ENCODE measurements around the gene ARHGAP44. TPM values are rescaled to one million over a fixed set of nuclear protein-coding genes. Genes with fewer than 3 reads are reported as not detected.
A peak's percentile ranks its signal among the peaks of the same experiment; 100 is the strongest.

ARHGAP44 gene
- total RNA-seq, 1 donor from 2014 or later, result 5.9 TPM

DNA sequence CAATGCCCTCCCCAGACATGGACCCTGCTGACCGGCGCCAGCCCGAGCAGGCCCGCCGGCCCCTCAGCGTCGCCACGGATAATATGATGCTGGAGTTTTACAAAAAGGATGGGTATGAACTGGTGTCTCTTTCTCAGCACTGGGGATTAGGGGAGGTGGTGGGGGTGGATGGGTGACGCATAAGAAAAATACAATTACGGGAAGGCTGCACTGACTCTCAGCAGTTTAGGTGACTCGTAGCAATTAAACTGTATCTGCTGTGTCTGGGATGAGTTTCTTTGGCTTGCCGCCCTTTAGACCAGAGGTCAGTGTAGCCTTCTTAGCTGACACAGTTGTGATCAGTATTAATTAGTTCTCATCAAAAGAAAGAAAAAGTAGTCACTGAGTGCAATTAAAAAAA is 169.5 kb downstream of the ARHGAP44 start:
- peak; percentile 21 for DNase-seq (ENCODE audit: low read depth)
- H3K27me3 ChIP-seq (ENCODE audit: control insufficient read depth, insufficient read depth, low read length), result no peaks in the 10 kb centered on the region
- H3K36me3 ChIP-seq (ENCODE audit: control insufficient read depth, insufficient read depth, low read length), result no peaks in the 10 kb centered on the region
- no peak overlapping the region for H3K4me3 ChIP-seq (ENCODE audit: low read depth, low read length)
- TF ChIP-seq CTCF (IDR thresholded peaks at IDR 0.05; ENCODE audit: insufficient read depth, low read length, poor library complexity, severe bottlenecking), result no peak

DNA sequence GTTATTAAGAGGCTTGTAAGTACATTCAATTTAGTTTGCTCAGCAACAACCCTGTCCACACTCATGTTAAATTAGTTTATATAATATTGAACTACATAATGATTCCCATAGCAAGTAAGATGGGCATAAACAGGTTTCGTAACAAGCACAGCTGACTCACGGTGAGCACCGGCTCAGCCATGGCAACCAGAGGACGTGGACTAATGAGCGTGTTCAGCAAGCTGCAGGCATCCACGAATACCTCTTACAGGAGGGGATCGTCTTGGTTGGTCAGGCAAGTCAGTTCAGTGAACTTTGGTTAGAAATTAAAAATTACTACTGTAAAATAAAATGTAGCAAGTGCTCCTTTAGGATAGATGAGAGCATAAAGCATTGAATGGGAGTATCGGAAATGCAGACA is 170.1 kb downstream of the ARHGAP44 start:
- TF ChIP-seq CTCF (IDR thresholded peaks at IDR 0.05; ENCODE audit: insufficient read depth, low read length, poor library complexity, severe bottlenecking), result no peak
- Histone ChIP-seq H3K27me3 (ENCODE audit: control insufficient read depth, insufficient read depth, low read length) (no peaks in the 10 kb centered on the region), H3K36me3 (ENCODE audit: control insufficient read depth, insufficient read depth, low read length) (no peaks in the 10 kb centered on the region), H3K4me3 (ENCODE audit: low read depth, low read length) (no peak overlapping the region)
- peak; percentile 77 for DNase-seq (ENCODE audit: low read depth)

GRCh38 chr17:12961655-12962054 is 172.4 kb downstream of the ARHGAP44 start:
- H3K27me3 ChIP-seq (ENCODE audit: control insufficient read depth, insufficient read depth, low read length), result no peaks in the 10 kb centered on the region
- no peak for TF ChIP-seq CTCF (IDR thresholded peaks at IDR 0.05; ENCODE audit: insufficient read depth, low read length, poor library complexity, severe bottlenecking)
- DNase-seq (ENCODE audit: low read depth), result no peak
- no peaks in the 10 kb centered on the region for H3K36me3 ChIP-seq (ENCODE audit: control insufficient read depth, insufficient read depth, low read length)
- no peak overlapping the region for H3K4me3 ChIP-seq (ENCODE audit: low read depth, low read length)

- no peaks in the 10 kb centered on the region for H3K36me3 ChIP-seq (ENCODE audit: control insufficient read depth, insufficient read depth, low read length)
- H3K4me3 ChIP-seq (ENCODE audit: low read depth, low read length), result no peak overlapping the region
- DNase-seq (ENCODE audit: low read depth), result no peak
- no peaks in the 10 kb centered on the region for H3K27me3 ChIP-seq (ENCODE audit: control insufficient read depth, insufficient read depth, low read length)
- no peak for TF ChIP-seq CTCF (IDR thresholded peaks at IDR 0.05; ENCODE audit: insufficient read depth, low read length, poor library complexity, severe bottlenecking)
Observed at GRCh38 chr17:12963505-12963904, 174.2 kb downstream of the ARHGAP44 start.

DNA sequence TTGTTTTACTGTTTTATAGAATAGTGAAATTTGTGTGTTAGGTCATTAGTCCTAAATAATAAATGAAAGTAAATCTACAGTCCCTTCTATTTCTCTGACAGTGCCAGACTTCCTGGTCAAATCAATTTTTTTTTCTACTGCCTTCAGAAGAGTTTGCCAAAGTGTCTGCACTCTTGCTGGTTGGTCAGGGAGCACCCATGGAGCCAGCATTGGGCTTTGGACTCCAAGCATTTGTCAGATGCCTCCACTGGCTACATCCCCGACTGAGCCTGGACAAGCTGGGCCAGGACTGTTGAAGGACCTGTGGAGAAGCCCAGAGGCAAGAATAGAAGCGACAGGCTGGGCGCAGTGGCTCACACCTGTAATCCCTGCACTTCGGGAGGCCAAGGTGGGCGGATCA is 174.9 kb downstream of the ARHGAP44 start:
- TF ChIP-seq CTCF (IDR thresholded peaks at IDR 0.05; ENCODE audit: insufficient read depth, low read length, poor library complexity, severe bottlenecking), result no peak
- H3K27me3 ChIP-seq (ENCODE audit: control insufficient read depth, insufficient read depth, low read length), result no peaks in the 10 kb centered on the region
- DNase-seq (ENCODE audit: low read depth), result no peak
- H3K4me3 ChIP-seq (ENCODE audit: low read depth, low read length), result no peak overlapping the region
- no peaks in the 10 kb centered on the region for H3K36me3 ChIP-seq (ENCODE audit: control insufficient read depth, insufficient read depth, low read length)

GRCh38 chr17:12964840-12965239 is 175.5 kb downstream of the ARHGAP44 start:
- H3K27me3 ChIP-seq (ENCODE audit: control insufficient read depth, insufficient read depth, low read length), result no peaks in the 10 kb centered on the region
- no peaks in the 10 kb centered on the region for H3K36me3 ChIP-seq (ENCODE audit: control insufficient read depth, insufficient read depth, low read length)
- no peak for DNase-seq (ENCODE audit: low read depth)
- no peak for TF ChIP-seq CTCF (IDR thresholded peaks at IDR 0.05; ENCODE audit: insufficient read depth, low read length, poor library complexity, severe bottlenecking)
- no peak overlapping the region for H3K4me3 ChIP-seq (ENCODE audit: low read depth, low read length)
